CD14-positive monocyte (primary cell): ENCODE data around the gene FAM234A. TPM values are rescaled to one million over a fixed set of nuclear protein-coding genes. Genes with fewer than 3 reads are reported as not detected.

ENCODE experiments used
- DNase-seq, 3 donors: peaks; one replicate each; pipeline ENCODE4 v3.0.0-alpha.2; 2011 to 2022
- H2AFZ ChIP-seq: 2 replicates; pipeline ENCODE4 v1.6.0; 2012; ENCODE audit warnings: mild to moderate bottlenecking, low read depth, low read length, inconsistent platforms; ENCODE audit not compliant: insufficient read depth, poor library complexity, severe bottlenecking
- H3K27ac ChIP-seq, 2 donors: 1 replicate in 1 of 2; 2 replicates in 1 of 2; pipeline ENCODE4 v1.5.1; 2012 to 2013; ENCODE audit warnings: low read length in 2 of 2, control low read depth in 1 of 2, inconsistent platforms in 1 of 2, low read depth in 1 of 2, mild to moderate bottlenecking in 1 of 2
- H3K27me3 ChIP-seq, 2 donors: one replicate each; pipeline versions ENCODE4 v1.6.0 to v1.6.1; 2011 to 2013; ENCODE audit warnings: low read length in 2 of 2; ENCODE audit not compliant: control insufficient read depth in 2 of 2, insufficient read depth in 2 of 2
- H3K36me3 ChIP-seq, 2 donors: replicated peaks in 1 of 2; 1 replicate in 1 of 2; 2 replicates in 1 of 2; pipeline versions ENCODE4 v1.5.1 to v1.6.1; 2012 to 2013; ENCODE audit warnings: low read length in 2 of 2, control low read depth in 1 of 2, inconsistent platforms in 1 of 2, mild to moderate bottlenecking in 1 of 2; ENCODE audit not compliant: insufficient read depth in 2 of 2, control insufficient read depth in 1 of 2
- H3K4me1 ChIP-seq, 2 donors: 1 replicate in 1 of 2; 2 replicates in 1 of 2; pipeline versions ENCODE4 v1.5.1 to v1.6.1; 2012 to 2013; ENCODE audit warnings: low read length in 2 of 2, control low read depth in 1 of 2, inconsistent platforms in 1 of 2, mild to moderate bottlenecking in 1 of 2, moderate library complexity in 1 of 2; ENCODE audit not compliant: insufficient read depth in 2 of 2, control insufficient read depth in 1 of 2
- H3K4me2 ChIP-seq: replicated peaks from 2 replicates; pipeline ENCODE3; 2012; ENCODE audit warnings: low read length, moderate library complexity, mild to moderate bottlenecking; ENCODE audit not compliant: poor library complexity, severe bottlenecking; ENCODE audit errors: extremely low read depth
- H3K4me3 ChIP-seq, 3 experiments: fragments of 200-600 bp in 1 of 3; sonication (generic) in 1 of 3; replicated peaks in 1 of 3; 1 replicate in 2 of 3; 2 replicates in 1 of 3; pipeline ENCODE4 v1.5.1; 2011 to 2013; ENCODE audit warnings: low read length in 3 of 3, mild to moderate bottlenecking in 3 of 3, control low read depth in 2 of 3, low read depth in 2 of 3, inconsistent platforms in 1 of 3, moderate library complexity in 1 of 3
- H3K79me2 ChIP-seq: 2 replicates; pipeline ENCODE4 v1.6.0; 2012; ENCODE audit warnings: mild to moderate bottlenecking, control low read depth, inconsistent platforms, low read length, moderate library complexity; ENCODE audit not compliant: insufficient read depth
- H3K9ac ChIP-seq: 2 replicates; pipeline ENCODE4 v1.6.0; 2017; ENCODE audit warnings: low read length, mild to moderate bottlenecking; ENCODE audit not compliant: insufficient read depth, poor library complexity, severe bottlenecking
- H3K9me3 ChIP-seq, 2 donors: replicated peaks in 1 of 2; 1 replicate in 1 of 2; 2 replicates in 1 of 2; pipeline versions ENCODE4 v1.5.1 to v1.6.1; 2012 to 2013; ENCODE audit warnings: low read length in 2 of 2, control low read depth in 1 of 2; ENCODE audit not compliant: control insufficient read depth in 1 of 2, insufficient read depth in 1 of 2
- H4K20me1 ChIP-seq: 2 replicates; pipeline ENCODE4 v1.6.0; 2012; ENCODE audit warnings: mild to moderate bottlenecking, low read length, control low read depth, moderate library complexity; ENCODE audit not compliant: insufficient read depth
- H3K27ac Mint-ChIP-seq, 7 donors: one replicate each; pipeline ENCODE4 v1.8.0; 2020; ENCODE audit warnings: mild to moderate bottlenecking in 7 of 7, mixed read lengths in 7 of 7, moderate library complexity in 6 of 7, inconsistent platforms in 2 of 7
- H3K27me3 Mint-ChIP-seq, 3 donors: one replicate each; pipeline ENCODE4 v1.8.0; 2021 to 2022; ENCODE audit warnings: low read depth in 3 of 3, mild to moderate bottlenecking in 3 of 3, mixed read lengths in 3 of 3, moderate library complexity in 3 of 3, inconsistent platforms in 1 of 3
- H3K36me3 Mint-ChIP-seq, 2 donors: one replicate each; pipeline ENCODE4 v1.8.0; 2020; ENCODE audit warnings: mixed read lengths in 2 of 2, inconsistent platforms in 1 of 2, mild to moderate bottlenecking in 1 of 2
- H3K4me1 Mint-ChIP-seq: one replicate; pipeline ENCODE4 v1.8.0; 2020; ENCODE audit warnings: mild to moderate bottlenecking, mixed read lengths
- H3K4me3 Mint-ChIP-seq, 2 donors: one replicate each; pipeline ENCODE4 v1.8.0; 2020; ENCODE audit warnings: mild to moderate bottlenecking in 2 of 2, mixed read lengths in 2 of 2, moderate library complexity in 1 of 2
- H3K9me3 Mint-ChIP-seq, 7 donors: one replicate each; pipeline ENCODE4 v1.8.0; 2020 to 2022; ENCODE audit warnings: mixed read lengths in 7 of 7, mild to moderate bottlenecking in 6 of 7, moderate library complexity in 6 of 7, inconsistent platforms in 2 of 7
- WGBS: methylation state at CpG from one replicate; pipeline ENCODE4 v1.1.5; 2013; ENCODE audit warnings: missing lambda C conversion rate; ENCODE audit not compliant: insufficient coverage; 5-methylcytosine and 5-hydroxymethylcytosine counted together
- intact Hi-C, 2 donors: fragments of 100-400 bp; cut with micrococcal nuclease; formaldehyde crosslinking; loops; one replicate each; pipeline versions ENCODE4 v1.15.0 to v1.15.1; 2023
- polyA plus RNA-seq, 3 donors: library from polyadenylated mRNA; depleted of rRNA in 1 of 3; unstranded in 2 of 3; stranded (reverse) in 1 of 3; fragments of 300-500 nt in 2 of 3; fragments of >200 nt in 1 of 3; fragmentation: Illumina TruSeq in 2 of 3; gene quantifications; 1 replicate in 2 of 3; 2 replicates in 1 of 3; pipeline ENCODE4 v1.2.3, GENCODE V29; 2012 to 2021
- TF ChIP-seq, protein P1 (sequence below): fragments of 200-600 bp; IDR thresholded peaks from one replicate; pipeline ENCODE4 v1.8.0; 2022; ENCODE audit warnings: antibody characterized with exemption, mild to moderate bottlenecking

Gene FAM234A
- polyA plus RNA-seq, 3 donors: 22.5 to 40.4 (median 25.1) TPM

GRCh38 chr16:291539-291938, 56.9 kb downstream of the FAM234A start:
- TF ChIP-seq, protein P1, sequence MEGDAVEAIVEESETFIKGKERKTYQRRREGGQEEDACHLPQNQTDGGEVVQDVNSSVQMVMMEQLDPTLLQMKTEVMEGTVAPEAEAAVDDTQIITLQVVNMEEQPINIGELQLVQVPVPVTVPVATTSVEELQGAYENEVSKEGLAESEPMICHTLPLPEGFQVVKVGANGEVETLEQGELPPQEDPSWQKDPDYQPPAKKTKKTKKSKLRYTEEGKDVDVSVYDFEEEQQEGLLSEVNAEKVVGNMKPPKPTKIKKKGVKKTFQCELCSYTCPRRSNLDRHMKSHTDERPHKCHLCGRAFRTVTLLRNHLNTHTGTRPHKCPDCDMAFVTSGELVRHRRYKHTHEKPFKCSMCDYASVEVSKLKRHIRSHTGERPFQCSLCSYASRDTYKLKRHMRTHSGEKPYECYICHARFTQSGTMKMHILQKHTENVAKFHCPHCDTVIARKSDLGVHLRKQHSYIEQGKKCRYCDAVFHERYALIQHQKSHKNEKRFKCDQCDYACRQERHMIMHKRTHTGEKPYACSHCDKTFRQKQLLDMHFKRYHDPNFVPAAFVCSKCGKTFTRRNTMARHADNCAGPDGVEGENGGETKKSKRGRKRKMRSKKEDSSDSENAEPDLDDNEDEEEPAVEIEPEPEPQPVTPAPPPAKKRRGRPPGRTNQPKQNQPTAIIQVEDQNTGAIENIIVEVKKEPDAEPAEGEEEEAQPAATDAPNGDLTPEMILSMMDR: no peak
- peak overlapping the region in 1 of 7 donors; percentile 49 for H3K27ac Mint-ChIP-seq
- H3K4me3 Mint-ChIP-seq: no peak overlapping the region
- Histone ChIP-seq H2AFZ (no peak overlapping the region), H3K9ac (no peak overlapping the region), H3K4me3 (no peak overlapping the region), H3K4me1 (no peaks in the 10 kb centered on the region), H3K4me2 (no peak overlapping the region), H3K27me3 (no peaks in the 10 kb centered on the region), H3K36me3 (peaks cover 77 to 93% of the 10 kb centered on the region in 2 donors), H3K9me3 (peaks cover 8 to 10% of the 10 kb centered on the region in 2 donors), H3K27ac (no peak overlapping the region), H3K79me2 (no peaks in the 10 kb centered on the region), H4K20me1 (no peaks in the 10 kb centered on the region)
- intact Hi-C loops: no loop called here
- H3K4me1 Mint-ChIP-seq: no peaks in the 10 kb centered on the region
- 92% methylated on average over 16 of the region's 17 CpGs for WGBS
- peaks cover 0 to 10% (median 2%) of the 10 kb centered on the region in 7 donors for H3K9me3 Mint-ChIP-seq
- H3K27me3 Mint-ChIP-seq: no peaks in the 10 kb centered on the region
- peaks cover 46 to 83% of the 10 kb centered on the region in 2 donors for H3K36me3 Mint-ChIP-seq
- no peak for DNase-seq

GRCh38 chr16:293043-293775, 58.6 kb downstream of the FAM234A start:
- H3K36me3 Mint-ChIP-seq: peaks cover 40 to 83% of the 10 kb centered on the region in 2 donors
- peaks cover 79 to 93% of the 10 kb centered on the region in 2 donors for H3K36me3 ChIP-seq
- H3K27me3 Mint-ChIP-seq: no peaks in the 10 kb centered on the region
- H3K27ac ChIP-seq: no peak overlapping the region
- no peak overlapping the region for H2AFZ ChIP-seq
- no peaks in the 10 kb centered on the region for H3K79me2 ChIP-seq
- TF ChIP-seq, protein P1: no peak
- DNase-seq: no peak
- no peak overlapping the region for H3K4me3 Mint-ChIP-seq
- H3K4me2 ChIP-seq: no peak overlapping the region
- H3K27me3 ChIP-seq: no peaks in the 10 kb centered on the region
- no peak overlapping the region for H3K4me3 ChIP-seq
- H3K4me1 Mint-ChIP-seq: no peaks in the 10 kb centered on the region
- H3K9ac ChIP-seq: no peak overlapping the region
- H3K9me3 Mint-ChIP-seq: peaks cover 0 to under 1% (median 0%) of the 10 kb centered on the region in 7 donors
- H3K4me1 ChIP-seq: no peaks in the 10 kb centered on the region
- H4K20me1 ChIP-seq: no peaks in the 10 kb centered on the region
- no peak overlapping the region for H3K27ac Mint-ChIP-seq
- 96% methylated on average over 18 of the region's 32 CpGs for WGBS
- intact Hi-C loops: no loop called here
- no peaks in the 10 kb centered on the region for H3K9me3 ChIP-seq
